HG03039 (cell line): ENCODE measurements around the gene QSOX1.

Experiments
- ATAC-seq: cut with Tn5 transposase; IDR thresholded peaks from one replicate; pipeline ENCODE4 v1.9.1; 2021; ENCODE audit warnings: mild to moderate bottlenecking, moderate library complexity; ENCODE audit not compliant: unreplicated experiment

Gene QSOX1

DNA sequence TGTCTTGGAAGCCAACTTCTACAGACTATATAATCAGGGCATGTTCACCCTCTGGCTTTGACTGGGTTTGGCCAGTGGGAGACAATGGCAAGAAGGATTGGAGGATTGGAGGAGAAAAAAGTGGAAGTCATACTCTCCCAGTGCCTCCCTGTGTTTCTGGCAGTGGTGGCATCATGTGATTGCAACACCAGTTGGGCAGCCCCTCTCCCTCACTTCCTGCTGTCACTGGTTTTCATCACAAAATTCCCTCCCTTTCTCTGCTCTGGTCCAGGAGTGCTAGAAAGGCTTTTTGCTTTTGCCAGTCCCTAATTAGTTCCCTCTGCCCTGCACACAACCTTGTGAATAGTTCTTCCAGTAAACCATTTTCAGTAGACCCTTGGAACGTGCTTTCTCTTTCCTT, 3.7 kb upstream of the QSOX1 start:
- no peak for ATAC-seq

DNA sequence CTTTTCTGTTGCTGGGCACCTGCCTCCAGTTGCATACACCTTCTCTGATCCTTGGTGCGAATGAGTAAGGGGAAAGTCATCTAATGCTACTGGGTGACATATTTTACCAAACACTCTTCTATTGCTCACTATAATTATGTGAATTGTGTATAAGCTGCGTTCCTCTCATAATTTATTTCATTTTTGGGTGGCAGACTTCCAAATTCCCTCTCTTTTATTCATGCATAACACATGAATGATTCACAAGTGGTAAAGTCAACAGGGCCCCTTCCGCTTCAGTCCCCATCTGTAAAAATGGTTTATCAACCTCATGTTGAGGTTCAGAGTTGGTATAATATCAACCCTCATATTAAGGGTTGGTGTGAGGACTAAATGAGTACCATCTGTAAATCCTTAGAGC, 3.2 kb upstream of the QSOX1 start:
- ATAC-seq, result no peak

GRCh38 chr1:180152588-180152987, 2.1 kb upstream of the QSOX1 start:
- no peak for ATAC-seq

- ATAC-seq, result no peak
Measured at GRCh38 chr1:180153032-180153431, 1.6 kb upstream of the QSOX1 start.

GRCh38 chr1:180154003-180154324, 705 bp upstream of the QSOX1 start:
- ATAC-seq, result no peak

DNA sequence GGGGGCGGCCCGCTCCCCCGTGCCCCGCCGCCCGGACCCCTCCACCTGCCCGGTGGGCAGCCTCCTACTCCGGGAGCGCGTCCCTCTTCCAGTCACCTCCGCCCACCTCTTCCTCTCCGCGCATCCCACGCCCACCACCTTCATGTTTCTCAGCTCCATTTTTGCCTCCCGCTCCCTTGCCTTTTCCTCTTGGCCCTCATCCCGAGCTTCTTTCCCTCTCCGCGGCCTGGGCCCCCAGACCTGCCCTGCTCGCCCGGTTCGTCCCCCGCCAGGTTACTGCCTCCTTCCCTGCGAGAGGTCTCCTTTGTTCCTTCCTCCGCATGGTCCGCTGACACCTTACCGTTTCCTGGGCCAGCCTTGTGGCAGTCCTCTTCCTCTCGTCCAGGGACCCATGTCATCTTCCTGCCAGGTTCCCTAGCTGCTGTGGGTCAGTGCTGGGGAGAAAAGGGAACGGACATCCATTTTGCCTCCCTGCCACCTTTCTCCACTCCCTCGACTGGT, 563 bp downstream of the QSOX1 start:
- no peak for ATAC-seq

DNA sequence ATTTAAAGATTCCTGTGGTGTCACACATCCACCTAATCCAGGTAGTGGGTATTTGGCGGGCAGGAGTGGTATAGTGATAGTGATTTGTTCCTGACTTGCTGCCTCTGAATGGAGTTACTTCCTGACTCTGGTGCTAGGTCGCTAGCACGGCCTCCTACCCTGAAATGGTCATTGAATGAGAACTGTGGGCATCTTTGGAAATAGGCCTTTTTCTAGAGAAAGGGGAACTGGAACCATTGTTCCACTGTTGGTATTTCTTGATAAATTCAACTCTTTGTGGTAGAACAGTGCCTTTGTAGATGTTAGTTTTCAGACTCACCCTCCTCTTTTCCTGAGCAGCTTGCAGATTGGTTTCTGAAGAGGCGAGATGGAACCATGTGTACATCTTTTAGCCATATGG, 1.5 kb downstream of the QSOX1 start:
- no peak for ATAC-seq

GRCh38 chr1:180156631-180157091, 2.0 kb downstream of the QSOX1 start:
- ATAC-seq, result no peak

DNA sequence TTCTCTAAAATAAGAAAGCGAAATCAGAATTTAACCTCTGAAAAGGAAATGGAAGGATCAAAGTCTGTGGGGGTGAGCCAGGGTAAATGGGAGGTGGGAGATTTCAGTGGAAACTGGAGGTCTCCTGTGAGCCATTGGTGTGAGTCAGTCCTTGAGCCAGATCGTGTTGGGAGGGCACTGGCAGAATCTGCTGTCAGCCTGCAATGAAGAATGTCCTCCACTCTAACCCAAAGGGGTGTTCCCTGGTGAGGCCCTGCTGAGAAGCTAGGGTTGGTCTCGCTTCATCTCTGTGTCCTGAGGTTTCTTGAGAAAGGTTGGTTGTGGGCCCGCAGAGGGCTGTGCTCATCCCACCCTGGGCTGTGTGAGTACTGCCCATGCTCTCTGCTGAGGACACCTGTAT, 2.4 kb downstream of the QSOX1 start:
- ATAC-seq, result no peak

DNA sequence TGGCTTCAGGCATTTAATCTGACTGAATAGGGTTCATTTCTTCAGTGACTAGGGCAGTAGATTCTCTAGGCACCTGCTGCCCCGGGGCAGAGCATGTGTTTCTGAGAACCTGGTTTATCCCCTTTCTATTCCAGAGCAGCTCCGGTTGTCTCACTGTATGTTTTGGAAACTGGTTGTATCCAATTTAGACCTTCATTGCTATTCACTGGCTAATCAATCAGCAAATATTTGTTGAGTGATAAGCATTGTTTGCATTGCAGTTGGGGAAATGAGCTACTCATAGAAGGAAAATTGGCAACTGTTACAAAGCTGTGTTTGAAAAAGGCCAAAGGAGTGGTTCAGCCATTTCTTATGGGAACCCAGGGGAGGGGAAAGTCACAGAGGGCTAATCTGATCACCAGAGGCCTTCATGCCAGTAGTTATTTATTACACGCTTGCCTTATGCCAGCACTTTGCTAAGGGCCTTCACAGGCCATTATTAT, 2.9 kb downstream of the QSOX1 start:
- ATAC-seq, result no peak

DNA sequence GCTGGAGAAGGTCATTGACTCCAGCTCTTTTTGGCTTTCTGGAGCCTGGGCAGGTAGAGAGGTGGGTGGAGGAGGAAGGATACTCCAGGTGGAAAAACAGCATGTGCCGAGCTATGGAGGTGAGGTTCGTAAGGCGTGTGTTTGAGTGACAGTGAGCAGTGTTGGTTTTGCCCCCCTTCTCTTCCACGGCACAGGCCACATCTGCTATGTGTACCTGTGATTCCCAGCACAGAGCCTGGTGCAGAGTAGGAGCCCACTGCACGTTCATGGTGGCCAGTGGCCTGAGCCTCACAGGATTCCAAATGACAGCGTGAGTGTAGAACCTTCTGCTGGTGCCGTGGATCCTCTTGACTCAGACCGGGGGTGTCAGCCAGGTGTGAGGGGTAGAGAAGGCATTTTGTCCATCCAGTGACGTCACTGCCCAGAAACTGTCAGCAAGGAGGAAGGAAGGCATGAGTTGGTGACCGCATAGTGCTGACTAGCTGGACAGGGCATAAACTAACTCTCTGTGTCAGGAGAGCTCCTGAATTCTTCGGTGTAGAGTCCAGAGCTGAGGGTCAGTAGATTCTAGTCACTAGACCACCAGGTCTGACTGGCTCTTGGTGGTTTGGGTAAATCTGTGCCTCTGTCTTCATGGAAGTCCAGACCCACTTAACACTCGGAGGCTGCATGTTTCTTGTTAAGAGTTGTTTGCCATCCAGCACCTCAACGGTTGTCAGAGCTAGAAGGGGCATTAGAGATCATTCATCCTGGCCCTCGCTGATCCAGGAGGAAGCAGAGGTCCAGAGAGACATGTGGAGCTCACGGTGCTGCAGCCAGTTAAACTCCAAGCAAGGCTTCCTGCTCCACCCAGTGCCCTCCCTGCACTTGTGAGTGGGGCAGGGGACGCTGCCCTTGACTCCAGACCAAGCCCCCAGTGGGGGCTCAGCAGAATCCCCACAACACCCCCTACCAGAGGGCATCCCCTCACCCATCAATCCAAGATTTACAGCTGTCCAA, 3.8 kb downstream of the QSOX1 start:
- ATAC-seq, result no peak

DNA sequence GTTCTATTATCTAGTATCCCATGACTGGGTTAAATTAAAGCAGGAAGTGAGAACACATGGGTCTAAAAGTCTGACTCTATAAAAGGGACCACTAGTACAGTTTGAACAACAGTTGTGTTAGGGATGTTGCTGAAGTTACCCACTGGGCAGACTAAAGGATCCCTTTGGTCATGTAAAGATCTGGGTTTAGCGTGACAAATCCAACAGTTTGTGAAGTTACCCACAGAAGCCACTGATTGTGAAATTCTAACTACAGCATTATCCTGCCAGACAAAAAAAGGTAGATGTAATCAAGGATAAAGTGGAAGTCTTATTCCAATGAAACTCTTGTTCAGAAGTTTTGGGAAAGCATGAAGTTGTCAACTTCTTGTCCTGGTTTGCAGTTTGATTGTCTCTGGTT, 5.7 kb downstream of the QSOX1 start:
- no peak for ATAC-seq

DNA sequence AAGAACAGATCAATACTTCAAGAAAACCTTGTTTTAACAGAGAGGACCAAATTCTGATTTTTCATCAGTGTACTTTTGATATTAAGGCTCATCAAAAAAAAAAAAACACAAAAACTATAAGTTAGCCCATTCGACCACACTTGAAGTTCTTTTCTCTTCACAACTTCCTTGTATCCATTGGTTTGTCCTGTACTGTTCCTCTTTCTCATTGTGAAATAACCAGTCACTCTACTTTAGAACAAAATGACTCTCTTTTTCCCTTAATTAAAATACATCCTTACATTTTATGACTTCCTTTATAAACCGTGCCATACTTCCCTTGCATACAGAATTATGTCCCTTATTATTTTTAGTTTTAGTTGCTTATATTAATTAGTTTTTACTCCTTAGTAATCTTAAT, 8.4 kb downstream of the QSOX1 start:
- ATAC-seq, result no peak

DNA sequence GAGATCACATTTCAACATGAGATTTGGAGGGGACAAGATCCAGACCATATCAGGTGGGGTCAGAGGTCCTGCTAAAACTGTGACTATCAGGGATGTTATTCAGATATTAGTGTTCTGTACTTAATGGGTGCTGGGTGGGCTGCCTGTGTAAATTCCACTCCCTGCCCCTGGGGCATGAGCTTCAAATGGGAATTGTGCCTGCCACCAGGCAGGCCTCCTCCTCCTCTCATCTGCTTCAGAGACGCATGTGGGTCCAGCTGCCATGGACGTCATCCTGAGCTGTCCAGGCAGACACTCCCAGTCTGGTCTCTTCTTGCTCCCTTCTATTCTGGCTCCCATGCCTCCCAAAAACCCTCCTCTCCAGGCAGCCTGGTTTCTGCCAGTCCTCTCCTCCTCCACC, 10.4 kb downstream of the QSOX1 start:
- ATAC-seq, result no peak

DNA sequence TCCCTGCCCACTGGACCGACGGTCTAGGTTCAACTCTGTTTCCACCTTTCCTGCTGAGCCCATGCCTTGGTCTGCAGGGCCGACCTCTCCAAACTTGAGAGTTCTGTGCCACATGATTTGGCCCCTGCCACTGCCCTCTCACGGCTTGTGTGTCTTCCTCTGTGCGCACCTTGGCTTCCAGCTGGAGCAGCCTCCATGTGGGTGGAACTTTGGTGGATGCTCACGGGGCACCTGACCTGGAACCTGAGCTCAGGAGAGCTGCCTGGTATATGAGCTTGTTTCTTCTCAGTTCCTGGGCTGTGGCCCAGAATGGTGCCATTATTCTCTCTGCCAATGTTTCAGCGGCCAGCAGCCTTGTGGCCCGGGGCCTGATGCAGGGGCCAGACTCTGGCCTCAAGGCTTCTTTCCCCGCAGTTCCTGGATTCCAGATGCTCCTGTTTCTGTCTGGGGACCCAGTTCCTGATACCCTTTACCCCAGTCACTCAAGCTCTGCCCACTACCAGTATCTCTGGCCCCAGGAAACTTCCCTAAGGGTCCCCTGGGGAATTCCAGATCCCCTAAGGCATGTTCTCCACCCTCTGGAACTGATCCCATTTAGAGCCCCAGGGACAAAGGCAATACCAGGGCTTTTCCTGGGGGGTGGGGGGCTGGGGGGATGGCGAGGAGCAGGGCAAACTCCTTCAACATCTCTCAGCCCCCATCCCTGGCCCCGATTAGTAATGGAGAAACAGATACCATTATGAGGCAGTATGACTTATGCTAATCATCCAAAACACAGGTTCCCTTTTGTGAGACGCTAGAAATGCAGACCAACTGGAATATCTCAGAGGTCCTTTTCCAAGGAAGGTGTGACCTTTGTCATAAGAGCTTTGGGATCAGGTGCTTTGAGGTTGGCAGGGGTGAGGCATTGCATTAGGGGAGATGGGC, 11.1 kb downstream of the QSOX1 start:
- no peak for ATAC-seq

DNA sequence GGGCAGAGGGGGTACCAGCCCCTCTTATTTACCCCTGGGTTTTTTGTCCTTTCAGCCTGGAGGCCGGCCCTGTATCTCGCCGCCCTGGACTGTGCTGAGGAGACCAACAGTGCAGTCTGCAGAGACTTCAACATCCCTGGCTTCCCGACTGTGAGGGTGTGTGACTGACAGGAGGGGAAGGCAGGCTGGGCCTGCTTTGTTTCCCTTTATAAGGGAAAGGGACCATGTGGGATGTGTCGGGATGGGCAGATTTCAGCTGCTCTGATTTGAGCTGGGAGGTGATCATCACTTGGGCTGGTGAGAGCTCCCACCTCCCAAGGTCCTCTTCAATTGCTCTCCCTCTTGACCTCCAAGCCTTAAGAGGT, 11.7 kb downstream of the QSOX1 start:
- no peak for ATAC-seq

GRCh38 chr1:180167021-180167701, 12.5 kb downstream of the QSOX1 start:
- no peak for ATAC-seq

DNA sequence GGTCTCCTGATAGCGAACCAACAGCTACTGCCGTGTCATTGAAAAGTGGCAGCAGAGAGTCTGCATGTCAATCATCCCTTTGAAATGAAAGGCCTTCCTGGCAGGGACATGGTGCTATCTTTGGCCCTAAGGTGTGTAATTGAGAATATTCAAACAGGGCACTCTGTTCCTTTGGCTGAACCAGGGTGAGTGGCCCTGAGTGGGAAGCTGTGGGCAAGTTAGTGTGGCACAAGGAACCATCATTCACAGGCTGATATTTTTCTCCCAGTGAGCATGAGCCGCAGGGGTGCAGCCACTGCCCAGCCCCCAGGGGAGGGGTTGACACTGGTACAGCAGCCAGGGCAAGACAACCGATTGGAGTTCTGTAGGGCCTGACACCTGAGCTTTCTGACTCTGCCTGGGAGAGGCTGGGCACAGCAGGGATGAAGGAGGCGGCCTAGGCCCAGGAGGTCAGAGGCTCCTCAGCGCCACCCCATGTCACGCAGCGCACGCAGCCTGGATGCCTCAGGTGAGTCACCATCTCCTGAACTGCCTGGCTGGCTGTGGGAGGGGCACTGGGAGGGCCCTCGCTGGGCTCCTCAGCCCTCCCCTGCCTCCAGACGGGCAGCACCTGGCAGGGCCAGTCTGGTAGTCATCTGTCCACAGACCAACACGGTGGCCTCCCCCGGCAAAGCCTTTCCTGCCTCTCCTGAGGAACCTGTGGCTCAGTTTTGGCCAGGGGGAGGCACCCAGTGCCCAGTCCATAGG, 13.2 kb downstream of the QSOX1 start:
- ATAC-seq, result no peak

DNA sequence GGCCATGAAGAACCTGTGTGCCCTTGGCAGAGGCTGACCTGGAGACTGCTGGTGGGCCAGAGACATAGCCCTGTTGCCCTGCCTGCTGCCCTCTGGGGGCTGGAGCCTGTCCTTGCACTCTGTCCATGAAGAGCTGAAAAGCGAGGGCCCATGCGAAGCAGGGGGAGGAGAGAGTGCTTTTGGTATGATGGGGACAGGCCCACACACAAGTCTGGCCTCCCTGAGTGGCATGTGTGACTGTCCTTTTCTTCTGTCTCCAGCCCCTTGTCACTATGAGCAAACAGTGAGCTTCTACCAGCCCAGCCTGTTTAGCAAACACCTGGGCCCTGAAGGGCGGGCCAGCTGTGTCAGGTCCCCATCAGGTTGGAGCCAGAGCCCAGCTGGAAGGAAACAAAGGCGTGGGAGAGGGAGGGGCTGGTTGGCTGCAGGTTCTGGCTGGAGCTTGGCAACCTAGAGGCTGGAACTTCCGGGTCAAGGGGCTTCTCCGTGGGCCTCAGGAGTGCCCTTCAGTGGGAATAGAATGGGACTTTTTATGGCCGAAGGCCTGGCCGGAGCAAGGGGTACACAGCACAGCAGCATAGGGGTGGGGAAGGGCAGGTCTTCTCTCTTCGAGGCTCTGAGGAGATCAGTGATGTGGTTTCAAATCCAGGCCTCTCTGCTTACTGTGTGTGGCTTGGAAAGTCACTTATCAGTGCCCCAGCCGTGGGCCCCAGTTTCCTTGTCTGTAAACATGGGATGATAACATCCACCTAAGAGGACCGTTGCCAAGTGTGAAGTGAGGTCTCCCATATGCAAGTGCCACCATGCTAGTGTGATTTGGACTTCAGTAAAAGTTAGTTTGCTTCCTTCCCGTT, 14.3 kb downstream of the QSOX1 start:
- peak; percentile 72 for ATAC-seq
